GM21381 (cell line): ENCODE results near the gene EXOSC10.
"Not testable (repeated sequence)": the region's sequence is repeated elsewhere in the genome, so short reads cannot be mapped to it uniquely, and the experiment has no call there.

Experiments
- ATAC-seq: cut with Tn5 transposase; IDR thresholded peaks from one replicate; pipeline ENCODE4 v1.9.1; 2021; ENCODE audit warnings: mild to moderate bottlenecking, moderate library complexity; ENCODE audit not compliant: unreplicated experiment

The EXOSC10 gene

GRCh38 chr1:11062965-11063401 is 36.7 kb downstream of the EXOSC10 start:
- ATAC-seq = peak; percentile 30

- no peak for ATAC-seq
Observed at GRCh38 chr1:11061652-11062365, 37.9 kb downstream of the EXOSC10 start.

GRCh38 chr1:11059968-11060830 is 39.5 kb downstream of the EXOSC10 start, which contains the start of gene SRM:
SRM (minus strand) TSS chr1:11060018; CDS start chr1:11059943, 75 bp downstream.
- peak; percentile 91 for ATAC-seq

GRCh38 chr1:11059155-11059967 is 40.3 kb downstream of the EXOSC10 start:
- no peak for ATAC-seq

GRCh38 chr1:11058595-11059154 is 41.0 kb downstream of the EXOSC10 start:
- no peak for ATAC-seq

- ATAC-seq = no peak
Observed at GRCh38 chr1:11058026-11058425, 41.6 kb downstream of the EXOSC10 start.

- ATAC-seq = no peak
Observed at GRCh38 chr1:11057477-11057876, 42.2 kb downstream of the EXOSC10 start.

- ATAC-seq = no peak
Observed at GRCh38 chr1:11056504-11056903, 43.2 kb downstream of the EXOSC10 start.

GRCh38 chr1:11055676-11056075 is 44.0 kb downstream of the EXOSC10 start:
- no peak for ATAC-seq

- no peak for ATAC-seq
Observed at GRCh38 chr1:11054666-11055065, 45.0 kb downstream of the EXOSC10 start.

- no peak for ATAC-seq
Observed at GRCh38 chr1:11054181-11054580, 45.5 kb downstream of the EXOSC10 start.

GRCh38 chr1:11053758-11054137 is 45.9 kb downstream of the EXOSC10 start:
- ATAC-seq = no peak

GRCh38 chr1:11052839-11053757 is 46.6 kb downstream of the EXOSC10 start:
- ATAC-seq = no peak

GRCh38 chr1:11051781-11052511 is 47.7 kb downstream of the EXOSC10 start:
- ATAC-seq = no peak

- ATAC-seq = not testable (repeated sequence)
Observed at GRCh38 chr1:11051121-11051520, 48.5 kb downstream of the EXOSC10 start.

GRCh38 chr1:11046625-11047365 is 52.9 kb downstream of the EXOSC10 start, which contains the start of gene MASP2:
MASP2 (minus strand) TSS chr1:11047239; CDS start chr1:11047207, 32 bp downstream.
- no peak for ATAC-seq

GRCh38 chr1:11046270-11046566 is 53.5 kb downstream of the EXOSC10 start:
- ATAC-seq = no peak
